ENCODE data around the gene HPN.
"Not testable (repeated sequence)": the region's sequence is repeated elsewhere in the genome, so short reads cannot be mapped to it uniquely, and the experiment has no call there.

Gene HPN

GRCh38 chr19:35027009-35027408, 14.5 kb upstream of the HPN start:
- H3K9me3 Mint-ChIP-seq = no peaks in the 10 kb centered on the region
- H3K27me3 Mint-ChIP-seq (ENCODE audit: low read depth) = peaks cover 15% of the 10 kb centered on the region
- no peak for DNase-seq (ENCODE audit: low spot score)
- peaks cover 3% of the 10 kb centered on the region for H3K4me1 Mint-ChIP-seq (ENCODE audit: low read depth)
- peaks cover 32% of the 10 kb centered on the region for H3K36me3 Mint-ChIP-seq (ENCODE audit: low read depth)
- H3K27ac Mint-ChIP-seq = no peak overlapping the region
- no peak overlapping the region for H3K4me3 Mint-ChIP-seq

GRCh38 chr19:35027851-35028599, 13.5 kb upstream of the HPN start:
- Mint-ChIP-seq H3K27ac (no peak overlapping the region), H3K36me3 (ENCODE audit: low read depth) (peaks cover 27% of the 10 kb centered on the region), H3K27me3 (ENCODE audit: low read depth) (peaks cover 25% of the 10 kb centered on the region), H3K9me3 (no peaks in the 10 kb centered on the region), H3K4me3 (peak overlapping the region; percentile 5), H3K4me1 (ENCODE audit: low read depth) (peaks cover 3% of the 10 kb centered on the region)
- DNase-seq (ENCODE audit: low spot score) = no peak

GRCh38 chr19:35028600-35028885, 13.0 kb upstream of the HPN start:
- peak overlapping the region; percentile 5 for H3K4me3 Mint-ChIP-seq
- H3K9me3 Mint-ChIP-seq; H3K27ac Mint-ChIP-seq; H3K4me1 Mint-ChIP-seq (ENCODE audit: low read depth); DNase-seq (ENCODE audit: low spot score): not testable (repeated sequence)
- peaks cover 26% of the 10 kb centered on the region for H3K36me3 Mint-ChIP-seq (ENCODE audit: low read depth)
- H3K27me3 Mint-ChIP-seq (ENCODE audit: low read depth) = peaks cover 26% of the 10 kb centered on the region

GRCh38 chr19:35029275-35029736, 12.2 kb upstream of the HPN start:
- not testable (repeated sequence) for H3K27ac Mint-ChIP-seq; DNase-seq (ENCODE audit: low spot score)
- peak overlapping the region; percentile 36 for H3K4me3 Mint-ChIP-seq

GRCh38 chr19:35029737-35030256, 11.7 kb upstream of the HPN start:
- Mint-ChIP-seq H3K4me3 (peak overlapping the region; percentile 36), H3K27ac (no peak overlapping the region), H3K36me3 (ENCODE audit: low read depth) (peaks cover 20% of the 10 kb centered on the region), H3K9me3 (no peaks in the 10 kb centered on the region), H3K4me1 (ENCODE audit: low read depth) (peaks cover 3% of the 10 kb centered on the region), H3K27me3 (ENCODE audit: low read depth) (peaks cover 32% of the 10 kb centered on the region)
- no peak for DNase-seq (ENCODE audit: low spot score)

More at GRCh38 chr19:35029275-35029736, 12.2 kb upstream of the HPN start:
- H3K27me3 Mint-ChIP-seq (ENCODE audit: low read depth) = peaks cover 29% of the 10 kb centered on the region
- not testable (repeated sequence) for H3K4me1 Mint-ChIP-seq (ENCODE audit: low read depth); H3K9me3 Mint-ChIP-seq
- peaks cover 22% of the 10 kb centered on the region for H3K36me3 Mint-ChIP-seq (ENCODE audit: low read depth)

- peaks cover 32% of the 10 kb centered on the region for H3K27me3 Mint-ChIP-seq (ENCODE audit: low read depth)
- H3K27ac Mint-ChIP-seq = peak within 1 kb of the TSS; percentile 3
- peaks cover 3% of the 10 kb centered on the region for H3K4me1 Mint-ChIP-seq (ENCODE audit: low read depth)
- no peaks in the 10 kb centered on the region for H3K9me3 Mint-ChIP-seq
- peaks cover 16% of the 10 kb centered on the region for H3K36me3 Mint-ChIP-seq (ENCODE audit: low read depth)
- peak; percentile 69 for DNase-seq (ENCODE audit: low spot score)
- H3K4me3 Mint-ChIP-seq = peak within 1 kb of the TSS; percentile 72
Observed at GRCh38 chr19:35030257-35031071, 11.1 kb upstream of the HPN start, which contains the start of gene SCN1B. TSS of gene SCN1B (plus strand) at chr19:35030470. CDS start at chr19:35030821, 351 bp downstream.

GRCh38 chr19:35031072-35031881, 10.2 kb upstream of the HPN start:
- Mint-ChIP-seq H3K9me3 (no peaks in the 10 kb centered on the region), H3K27me3 (ENCODE audit: low read depth) (peaks cover 32% of the 10 kb centered on the region), H3K4me3 (peak overlapping the region; percentile 72), H3K27ac (peak overlapping the region; percentile 3), H3K4me1 (ENCODE audit: low read depth) (peaks cover 3% of the 10 kb centered on the region), H3K36me3 (ENCODE audit: low read depth) (peaks cover 13% of the 10 kb centered on the region)
- DNase-seq (ENCODE audit: low spot score) = no peak

GRCh38 chr19:35032356-35032865, 9.1 kb upstream of the HPN start:
- H3K27me3 Mint-ChIP-seq (ENCODE audit: low read depth) = peaks cover 32% of the 10 kb centered on the region
- DNase-seq (ENCODE audit: low spot score) = no peak
- H3K36me3 Mint-ChIP-seq (ENCODE audit: low read depth) = peaks cover 7% of the 10 kb centered on the region
- no peak overlapping the region for H3K27ac Mint-ChIP-seq
- H3K9me3 Mint-ChIP-seq = no peaks in the 10 kb centered on the region
- H3K4me3 Mint-ChIP-seq = no peak overlapping the region
- H3K4me1 Mint-ChIP-seq (ENCODE audit: low read depth) = peaks cover 3% of the 10 kb centered on the region

- H3K36me3 Mint-ChIP-seq (ENCODE audit: low read depth) = peaks cover 4% of the 10 kb centered on the region
- DNase-seq (ENCODE audit: low spot score) = no peak
- H3K27ac Mint-ChIP-seq = no peak overlapping the region
- peaks cover 3% of the 10 kb centered on the region for H3K4me1 Mint-ChIP-seq (ENCODE audit: low read depth)
- H3K4me3 Mint-ChIP-seq = no peak overlapping the region
- no peaks in the 10 kb centered on the region for H3K9me3 Mint-ChIP-seq
- peaks cover 35% of the 10 kb centered on the region for H3K27me3 Mint-ChIP-seq (ENCODE audit: low read depth)
Observed at GRCh38 chr19:35033067-35034004, 8.2 kb upstream of the HPN start.

- H3K36me3 Mint-ChIP-seq (ENCODE audit: low read depth) = peaks cover 2% of the 10 kb centered on the region
- no peak for DNase-seq (ENCODE audit: low spot score)
- H3K4me3 Mint-ChIP-seq = no peak overlapping the region
- no peaks in the 10 kb centered on the region for H3K9me3 Mint-ChIP-seq
- peaks cover 42% of the 10 kb centered on the region for H3K27me3 Mint-ChIP-seq (ENCODE audit: low read depth)
- peaks cover 3% of the 10 kb centered on the region for H3K4me1 Mint-ChIP-seq (ENCODE audit: low read depth)
- H3K27ac Mint-ChIP-seq = no peak overlapping the region
Observed at GRCh38 chr19:35034005-35034502, 7.5 kb upstream of the HPN start.

- no peaks in the 10 kb centered on the region for H3K9me3 Mint-ChIP-seq
- H3K4me3 Mint-ChIP-seq = no peak overlapping the region
- DNase-seq (ENCODE audit: low spot score) = no peak
- H3K27me3 Mint-ChIP-seq (ENCODE audit: low read depth) = peaks cover 39% of the 10 kb centered on the region
- peaks cover 3% of the 10 kb centered on the region for H3K4me1 Mint-ChIP-seq (ENCODE audit: low read depth)
- H3K36me3 Mint-ChIP-seq (ENCODE audit: low read depth) = peaks cover 2% of the 10 kb centered on the region
- H3K27ac Mint-ChIP-seq = no peak overlapping the region
Observed at GRCh38 chr19:35034588-35035382, 6.7 kb upstream of the HPN start.
